Keratinocyte (primary cell): ENCODE results near the gene CD86. TPM values are rescaled to one million over a fixed set of nuclear protein-coding genes. Genes with fewer than 3 reads are reported as not detected.

Source experiments
- DNase-seq: peaks from one replicate; pipeline ENCODE4 v3.0.0-alpha.2; 2011; ENCODE audit warnings: low read depth, missing footprints, low spot score
- FAIRE-seq: peaks from 2 replicates; lab custom pipeline; 2011; peaks lifted over from hg19 to GRCh38; lab: Jason Lieb, UNC
- H2AFZ ChIP-seq: 2 replicates; pipeline ENCODE4 v1.6.0; 2012; ENCODE audit warnings: low read length, control low read depth, inconsistent platforms; ENCODE audit not compliant: control insufficient read depth
- H3K27ac ChIP-seq: 2 replicates; pipeline ENCODE4 v1.5.1; 2011; ENCODE audit warnings: low read length; ENCODE audit not compliant: control insufficient read depth, insufficient read depth
- H3K27me3 ChIP-seq: 3 replicates; pipeline ENCODE4 v1.6.0; 2011; ENCODE audit warnings: low read length; ENCODE audit not compliant: control insufficient read depth, insufficient read depth; ENCODE audit errors: extremely low read depth
- H3K36me3 ChIP-seq, 2 experiments: 2 replicates in 1 of 2; 3 replicates in 1 of 2; pipeline ENCODE4 v1.5.1; 2011; ENCODE audit warnings: low read length in 2 of 2, mild to moderate bottlenecking in 1 of 2; ENCODE audit not compliant: control insufficient read depth in 2 of 2, insufficient read depth in 2 of 2; ENCODE audit errors: extremely low read depth in 1 of 2
- H3K4me1 ChIP-seq: 3 replicates; pipeline ENCODE4 v1.5.1; 2011; ENCODE audit warnings: low read length; ENCODE audit not compliant: control insufficient read depth, insufficient read depth; ENCODE audit errors: extremely low read depth
- H3K4me2 ChIP-seq: 3 replicates; pipeline ENCODE4 v1.6.0; 2011; ENCODE audit warnings: low read depth, low read length; ENCODE audit not compliant: control insufficient read depth, insufficient read depth; ENCODE audit errors: extremely low read depth
- H3K4me3 ChIP-seq, 3 experiments: fragments of 200-600 bp in 1 of 3; sonication (generic) in 1 of 3; 2 replicates in 2 of 3; 3 replicates in 1 of 3; pipeline ENCODE4 v1.5.1; 2011 to 2016; ENCODE audit warnings: low read length in 3 of 3, mild to moderate bottlenecking in 3 of 3, control low read depth in 2 of 3, inconsistent platforms in 1 of 3, low read depth in 1 of 3, mixed read lengths in 1 of 3, mixed run types in 1 of 3, moderate library complexity in 1 of 3; ENCODE audit not compliant: control insufficient read depth in 2 of 3, insufficient read depth in 2 of 3; ENCODE audit errors: extremely low read depth in 1 of 3
- H3K79me2 ChIP-seq: 2 replicates; pipeline ENCODE4 v1.6.0; 2012; ENCODE audit warnings: low read length; ENCODE audit not compliant: control insufficient read depth, insufficient read depth
- H3K9ac ChIP-seq: 3 replicates; pipeline ENCODE4 v1.6.0; 2011; ENCODE audit warnings: low read length; ENCODE audit not compliant: control insufficient read depth, insufficient read depth; ENCODE audit errors: extremely low read depth
- H3K9me1 ChIP-seq: 3 replicates; pipeline ENCODE4 v1.6.0; 2011; ENCODE audit warnings: low read length; ENCODE audit not compliant: control insufficient read depth, insufficient read depth; ENCODE audit errors: extremely low read depth
- H3K9me3 ChIP-seq: 2 replicates; pipeline ENCODE4 v1.5.1; 2012; ENCODE audit warnings: low read depth, low read length; ENCODE audit not compliant: control insufficient read depth
- H4K20me1 ChIP-seq: 3 replicates; pipeline ENCODE4 v1.6.0; 2011; ENCODE audit warnings: low read length; ENCODE audit not compliant: control insufficient read depth, insufficient read depth; ENCODE audit errors: extremely low read depth
- CTCF ChIP-seq, 3 experiments: IDR thresholded peaks in 1 of 3; conservative IDR thresholded peaks in 1 of 3; optimal IDR thresholded peaks in 1 of 3; 2 replicates in 2 of 3; 3 replicates in 1 of 3; pipeline versions ENCODE3 to v1.5.1; 2011; ENCODE audit warnings: low read length in 3 of 3, mild to moderate bottlenecking in 3 of 3, moderate library complexity in 2 of 3, control low read depth in 1 of 3, inconsistent platforms in 1 of 3; ENCODE audit not compliant: insufficient read depth in 2 of 3; ENCODE audit errors: extremely low read depth in 1 of 3
- EZH2 ChIP-seq: IDR thresholded peaks from one replicate; pipeline ENCODE4 v1.6.1; 2012; ENCODE audit warnings: inconsistent platforms, mild to moderate bottlenecking, low read length, moderate library complexity
- dilution Hi-C: fragments of 300-500 bp; cut with MboI; formaldehyde crosslinking; loops from one replicate; pipeline ENCODE4 v1.7.0; 2020; ENCODE audit warnings: low sequenced_read_pairs; ENCODE audit not compliant: extremely low pct_ligation_motif_present
- polyA minus RNA-seq, 3 experiments: library from RNA; depleted of rRNA, polyadenylated mRNA; stranded (reverse); fragments of >200 nt; gene quantifications; 1 replicate in 1 of 3; 2 replicates in 1 of 3; 3 replicates in 1 of 3; pipeline ENCODE4 v1.2.3, GENCODE V29; 2011
- polyA plus RNA-seq, 5 experiments: library from polyadenylated mRNA; depleted of rRNA in 3 of 5; stranded (reverse) in 3 of 5; stranded (forward) in 1 of 5; unstranded in 1 of 5; fragments of >200 nt; gene quantifications; 1 replicate in 1 of 5; 2 replicates in 3 of 5; 3 replicates in 1 of 5; pipeline versions ENCODE4 v1.2.1 to v1.2.3, GENCODE V29; 2011 to 2012; ENCODE audit warnings: missing spikeins in 2 of 5, low read depth in 1 of 5, low replicate concordance in 1 of 5

CD86 gene
- 2.9 to 6.9 TPM (median 6.1 TPM) in 3 replicates for polyA plus RNA-seq
- 2.3 TPM for polyA plus RNA-seq (2011; ENCODE audit: low read depth)
- 4.6 and 9.2 TPM in 2 replicates for polyA plus RNA-seq (2011; cell fraction: cytosol; rRNA removed)
- 3.3 and 4.1 TPM in 2 replicates for polyA plus RNA-seq (2011; cell fraction: nucleus; rRNA removed)
- polyA plus RNA-seq (2012; ENCODE audit: low replicate concordance) = 3.3 and 4.1 TPM in 2 replicates
- polyA minus RNA-seq = 1.8 to 5.1 TPM (median 2.9 TPM) in 3 replicates
- polyA minus RNA-seq (2011; cell fraction: cytosol; rRNA and poly(A)+ RNA removed) = 4.2 TPM
- 1.5 and 5.3 TPM in 2 replicates for polyA minus RNA-seq (2011; cell fraction: nucleus; rRNA and poly(A)+ RNA removed)

- Histone ChIP-seq H3K9me1 (no peaks in the 10 kb centered on the region), H3K9ac (no peak within 1 kb of the TSS), H3K79me2 (no peaks in the 10 kb centered on the region), H3K27ac (no peak within 1 kb of the TSS), H3K4me2 (no peak within 1 kb of the TSS), H4K20me1 (no peaks in the 10 kb centered on the region), H3K4me1 (no peaks in the 10 kb centered on the region), H2AFZ (no peak within 1 kb of the TSS), H3K36me3 (no peaks in the 10 kb centered on the region), H3K4me3 (no peak within 1 kb of the TSS), H3K9me3 (no peaks in the 10 kb centered on the region), H3K27me3 (no peaks in the 10 kb centered on the region)
- TF ChIP-seq CTCF (optimal IDR thresholded peaks at IDR 0.05 in 1 of 3, IDR thresholded peaks at IDR 0.05 in 1 of 3, conservative IDR thresholded peaks at IDR 0.05 in 1 of 3; ENCODE audit: extremely low read depth in 1 of 3, insufficient read depth in 2 of 3, low read length in 3 of 3) = no peak
- TF ChIP-seq EZH2 = no peak
- dilution Hi-C loops = no loop called here
- DNase-seq (no peak), FAIRE-seq (no peak)
These were observed at the start of gene CD86 for GRCh38 chr3:122055215-122055614. Gene CD86 (plus strand): TSS chr3:122055362. CDS start chr3:122055490, 128 bp downstream.

GRCh38 chr3:122006267-122006666 is 48.9 kb upstream of the CD86 start:
- dilution Hi-C loops = no loop called here
- TF ChIP-seq EZH2 (no peak), CTCF (optimal IDR thresholded peaks at IDR 0.05 in 1 of 3, IDR thresholded peaks at IDR 0.05 in 1 of 3, conservative IDR thresholded peaks at IDR 0.05 in 1 of 3; ENCODE audit: extremely low read depth in 1 of 3, insufficient read depth in 2 of 3, low read length in 3 of 3) (no peak)
- FAIRE-seq (no peak), DNase-seq (no peak)
- H3K27ac ChIP-seq = no peak overlapping the region
- H2AFZ ChIP-seq = no peak overlapping the region
- H3K4me1 ChIP-seq = peaks cover 12% of the 10 kb centered on the region
- H3K79me2 ChIP-seq = no peaks in the 10 kb centered on the region
- H3K36me3 ChIP-seq = no peaks in the 10 kb centered on the region
- H3K4me3 ChIP-seq = no peak overlapping the region
- H3K27me3 ChIP-seq = no peaks in the 10 kb centered on the region
- H3K9me1 ChIP-seq = no peaks in the 10 kb centered on the region
- no peaks in the 10 kb centered on the region for H4K20me1 ChIP-seq
- no peaks in the 10 kb centered on the region for H3K9me3 ChIP-seq
- no peak overlapping the region for H3K9ac ChIP-seq
- H3K4me2 ChIP-seq = no peak overlapping the region
